CD4-positive, alpha-beta T cell treated with Interleukin-4 for 1 hour (primary cell): Measurements from ENCODE around the gene CSF3.
A peak's percentile ranks its signal among the peaks of the same experiment; 100 is the strongest.

Source experiments
- DNase-seq, 2 donors: peaks; one replicate each; pipeline ENCODE4 v3.0.0-alpha.2; 2020 to 2022

Gene CSF3

GRCh38 chr17:40015005-40015997 is at the start of gene CSF3:
Gene CSF3, plus strand, starts transcription at chr17:40015440. Its CDS starts 35 bp downstream, at chr17:40015475.
- no peak for DNase-seq

- DNase-seq: no peak
Observed at GRCh38 chr17:39966771-39967170, 48.5 kb upstream of the CSF3 start.

GRCh38 chr17:39968761-39969160 is 46.5 kb upstream of the CSF3 start:
- no peak for DNase-seq

- no peak for DNase-seq
Observed at GRCh38 chr17:39969375-39969774, 45.9 kb upstream of the CSF3 start.

- DNase-seq: no peak
Observed at GRCh38 chr17:39970157-39970692, 45.0 kb upstream of the CSF3 start.

GRCh38 chr17:39971076-39971603 is 44.1 kb upstream of the CSF3 start:
- DNase-seq: no peak

GRCh38 chr17:39972271-39972670 is 43.0 kb upstream of the CSF3 start:
- no peak for DNase-seq

- DNase-seq: no peak
Observed at GRCh38 chr17:39973496-39973895, 41.7 kb upstream of the CSF3 start.

- DNase-seq: no peak
Observed at GRCh38 chr17:39974433-39974832, 40.8 kb upstream of the CSF3 start.

GRCh38 chr17:39975801-39976200 is 39.4 kb upstream of the CSF3 start:
- no peak for DNase-seq

GRCh38 chr17:39979016-39979670 is 36.1 kb upstream of the CSF3 start:
- no peak for DNase-seq

- DNase-seq: peak in 1 of 2 donors; percentile 16
Observed at GRCh38 chr17:39979893-39980350, 35.3 kb upstream of the CSF3 start.

- DNase-seq: peak; percentile 100
Observed at GRCh38 chr17:39980351-39981206, 34.7 kb upstream of the CSF3 start, which contains the start of gene PSMD3. Gene PSMD3, plus strand, starts transcription at chr17:39980807. Its CDS starts 164 bp downstream, at chr17:39980971.

GRCh38 chr17:39981207-39981741 is 34.0 kb upstream of the CSF3 start:
- DNase-seq: no peak

- DNase-seq: no peak
Observed at GRCh38 chr17:39981766-39982375, 33.4 kb upstream of the CSF3 start.

- no peak for DNase-seq
Observed at GRCh38 chr17:39988206-39988810, 26.9 kb upstream of the CSF3 start.

GRCh38 chr17:39994448-39994847 is 20.8 kb upstream of the CSF3 start:
- no peak for DNase-seq

- no peak for DNase-seq
Observed at GRCh38 chr17:39995438-39995837, 19.8 kb upstream of the CSF3 start.

- DNase-seq: no peak
Observed at GRCh38 chr17:39996162-39996561, 19.1 kb upstream of the CSF3 start.

GRCh38 chr17:39996800-39997199 is 18.4 kb upstream of the CSF3 start:
- DNase-seq: no peak

GRCh38 chr17:39997543-39997942 is 17.7 kb upstream of the CSF3 start:
- no peak for DNase-seq
